ENCODE results near the gene DNHD1. TPM values are rescaled to one million over a fixed set of nuclear protein-coding genes. Genes with fewer than 3 reads are reported as not detected.

The DNHD1 gene
- total and polyA plus RNA-seq, 2 of the 8 experiments (the other 6 are each of a cell fraction or from before 2014, with no cell fraction given): 5.0 to 6.8 TPM

DNA sequence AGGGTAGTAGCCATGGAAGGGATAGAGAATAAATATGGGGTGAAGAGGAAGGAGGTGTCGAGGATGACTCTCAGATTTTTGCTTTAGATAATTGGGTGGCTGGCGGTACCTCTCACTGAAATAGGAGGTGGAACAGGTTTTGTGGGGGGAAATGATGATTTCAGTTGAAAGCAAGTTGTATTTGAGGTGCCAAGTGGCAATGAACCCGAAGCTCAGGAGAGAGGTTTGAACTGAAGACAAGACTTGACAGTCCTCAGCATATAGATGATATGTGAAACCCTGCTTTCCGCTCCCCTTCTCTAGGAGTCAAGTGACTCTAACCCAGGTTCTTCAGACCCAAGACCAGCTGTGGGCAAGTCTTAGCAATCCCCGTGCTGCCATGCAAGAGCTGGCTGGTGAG is 72.6 kb downstream of the DNHD1 start:
- no peak overlapping the region for H3K27ac ChIP-seq (ENCODE audit: low read depth, low read length)
- no peak overlapping the region for H2BK120ac ChIP-seq (replicated peaks; ENCODE audit: low read depth, low read length)
- 90 to 100% methylated on average over 1 to 5 of the region's 5 CpGs for WGBS, 2 experiments (ENCODE audit: extremely low coverage in 1 of 2, insufficient coverage in 1 of 2, insufficient read length in 1 of 2, insufficient replicate concordance in 2 of 2, low coverage in 1 of 2, low lambda C conversion rate in 2 of 2, missing lambda C conversion rate in 1 of 2)
- no peaks in the 10 kb centered on the region for H3K36me3 ChIP-seq (ENCODE audit: control insufficient read depth in 2 of 4, insufficient read depth in 4 of 4, low read length in 3 of 4)
- no peak overlapping the region for H4K5ac ChIP-seq (ENCODE audit: insufficient read length, low read depth, low read length)
- H2BK15ac ChIP-seq (ENCODE audit: low read length): no peak overlapping the region
- DNase-seq (ENCODE audit: low read depth in 1 of 2, low spot score in 2 of 2): no peak
- no peaks in the 10 kb centered on the region for H3K79me1 ChIP-seq (ENCODE audit: low read depth, low read length)
- H2BK12ac ChIP-seq (ENCODE audit: low read depth, low read length): no peak overlapping the region
- H2AK5ac ChIP-seq (ENCODE audit: low read depth, low read length): no peak overlapping the region
- H4K20me1 ChIP-seq (replicated peaks in 1 of 2; ENCODE audit: control insufficient read depth in 1 of 2, insufficient read depth in 2 of 2, low read length in 2 of 2): no peaks in the 10 kb centered on the region
- no peak overlapping the region for H4K91ac ChIP-seq (replicated peaks; ENCODE audit: insufficient read length, low read length)
- H3K18ac ChIP-seq (ENCODE audit: extremely low read depth, low read length): no peak overlapping the region
- POLR2A ChIA-PET (ENCODE audit: partially characterized antibody): interaction anchor here (1.2 to 3.3 kb wide), 5 partner anchors 11 to 42 kb away, joined by 3 to 14 read pairs (median 4); partner anchors contain the start of genes ILK, RRP8 and TAF10
- no peak overlapping the region for H3K4me3 ChIP-seq (ENCODE audit: extremely low read depth in 1 of 4, insufficient read depth in 2 of 4, low read depth in 3 of 4, low read length in 4 of 4)
- H4K8ac ChIP-seq (ENCODE audit: extremely low read depth, insufficient read depth, low read length): no peak overlapping the region
- H3K23me2 ChIP-seq (ENCODE audit: low read depth, low read length): no peaks in the 10 kb centered on the region; the same call in 1 of the 2 replicates
- no peaks in the 10 kb centered on the region for H3K27me3 ChIP-seq (replicated peaks in 1 of 4; ENCODE audit: control insufficient read depth in 3 of 4, extremely low read depth in 1 of 4, insufficient read depth in 3 of 4, low read length in 3 of 4)
- H3K14ac ChIP-seq (ENCODE audit: insufficient read length): no peak overlapping the region
- FAIRE-seq: no peak
- H3K4me2 ChIP-seq (ENCODE audit: insufficient read depth in 1 of 2, low read depth in 2 of 2, low read length in 2 of 2): no peak overlapping the region
- H2AFZ ChIP-seq (ENCODE audit: low read length): no peak overlapping the region
- H3K56ac ChIP-seq (replicated peaks; ENCODE audit: insufficient read length, low read depth, low read length): no peak overlapping the region
- no peak overlapping the region for H3K9ac ChIP-seq (replicated peaks in 1 of 4; ENCODE audit: extremely low read depth in 1 of 4, low read depth in 3 of 4, low read length in 3 of 4)
- no peak overlapping the region for H3K23ac ChIP-seq (ENCODE audit: insufficient read length)
- CTCF ChIA-PET (ENCODE audit: partially characterized antibody): interaction anchor here (1.2 to 6.6 kb wide), 15 partner anchors 9 to 135 kb away, joined by 3 to 63 read pairs (median 10); partner anchors contain the start of genes ILK and RRP8
- no peak overlapping the region for H3K4ac ChIP-seq (replicated peaks; ENCODE audit: insufficient read length, low read depth, low read length)
- H2BK5ac ChIP-seq (ENCODE audit: low read depth, low read length): no peak overlapping the region
- H3K4me1 ChIP-seq (replicated peaks in 1 of 4; ENCODE audit: control insufficient read depth in 3 of 4, insufficient read depth in 4 of 4, low read length in 3 of 4): peaks cover 0 to 4% (median 2%) of the 10 kb centered on the region in 4 experiments; a peak in 5 of 7 replicates
- no peaks in the 10 kb centered on the region for H3K79me2 ChIP-seq (ENCODE audit: control insufficient read depth in 1 of 2, insufficient read depth in 2 of 2, low read length in 2 of 2)
- no peaks in the 10 kb centered on the region for H3K9me3 ChIP-seq (ENCODE audit: insufficient read depth in 2 of 2, low read depth in 1 of 2, low read length in 1 of 2)
- H2BK20ac ChIP-seq (ENCODE audit: low read length): no peak overlapping the region
- no peak for TF ChIP-seq TBP (IDR thresholded peaks at IDR 0.05; ENCODE audit: low read depth, low read length)
- TF ChIP-seq RFX5 (IDR thresholded peaks at IDR 0.05; ENCODE audit: borderline replicate concordance, low read depth, low read length): no peak
- TF ChIP-seq TEAD4 (IDR thresholded peaks at IDR 0.05; ENCODE audit: low read depth, low read length): no peak
- no peak for TF ChIP-seq CHD1 (IDR thresholded peaks at IDR 0.05; ENCODE audit: low read depth, low read length)
- TF ChIP-seq PHF8 (conservative IDR thresholded peaks at IDR 0.05; ENCODE audit: low read depth, low read length): no peak
- TF ChIP-seq TAF7 (optimal IDR thresholded peaks at IDR 0.05; ENCODE audit: borderline replicate concordance, low read depth, low read length): no peak
- TF ChIP-seq TAF1 (IDR thresholded peaks at IDR 0.05; ENCODE audit: low read depth, low read length): no peak
- TF ChIP-seq EGR1 (IDR thresholded peaks at IDR 0.05; ENCODE audit: borderline replicate concordance, low read depth, low read length): no peak
- TF ChIP-seq POU5F1 (IDR thresholded peaks at IDR 0.05; ENCODE audit: low read depth, low read length): no peak
- no peak for TF ChIP-seq SAP30 (IDR thresholded peaks at IDR 0.05; ENCODE audit: insufficient read depth, insufficient replicate concordance, low read length)
- TF ChIP-seq CREB1 (IDR thresholded peaks at IDR 0.05): no peak
- no peak for TF ChIP-seq FOSL1 (IDR thresholded peaks at IDR 0.05; ENCODE audit: insufficient read depth, low read depth, low read length)
- TF ChIP-seq SIN3A (conservative IDR thresholded peaks at IDR 0.05 in 1 of 2, IDR thresholded peaks at IDR 0.05 in 1 of 2; ENCODE audit: low read depth in 1 of 2, low read length in 2 of 2): no peak
- TF ChIP-seq ASH2L (IDR thresholded peaks at IDR 0.05; ENCODE audit: low read length): no peak
- no peak for TF ChIP-seq SP4 (IDR thresholded peaks at IDR 0.05; ENCODE audit: low read length)
- TF ChIP-seq SRF (IDR thresholded peaks at IDR 0.05; ENCODE audit: low read depth, low read length): no peak

Measured in H1 (cell line).